HG03039 (cell line): ENCODE results near the gene DIS3L2.

Experiments
- ATAC-seq: cut with Tn5 transposase; IDR thresholded peaks from one replicate; pipeline ENCODE4 v1.9.1; 2021; ENCODE audit warnings: mild to moderate bottlenecking, moderate library complexity; ENCODE audit not compliant: unreplicated experiment

The DIS3L2 gene

DNA sequence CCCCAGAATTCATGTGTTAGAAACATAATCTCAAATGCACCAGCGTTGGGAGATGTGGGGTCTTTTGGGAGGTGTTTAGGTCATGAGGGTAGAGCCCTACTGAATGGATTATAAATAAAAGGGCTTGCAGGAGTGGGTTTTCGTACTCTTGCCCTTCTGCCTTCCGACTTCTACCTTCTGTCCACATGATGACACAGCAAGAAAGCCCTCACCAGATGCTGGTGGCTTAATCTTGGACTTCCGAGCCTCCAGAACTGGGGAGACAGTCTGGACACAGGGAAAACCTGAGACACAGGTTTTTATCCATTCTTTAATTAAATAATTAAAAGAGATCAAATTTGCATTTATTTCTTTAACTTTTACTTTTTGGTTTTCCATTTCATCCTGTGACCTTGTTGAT lies 87.8 kb downstream of the DIS3L2 start:
- ATAC-seq, result no peak

DNA sequence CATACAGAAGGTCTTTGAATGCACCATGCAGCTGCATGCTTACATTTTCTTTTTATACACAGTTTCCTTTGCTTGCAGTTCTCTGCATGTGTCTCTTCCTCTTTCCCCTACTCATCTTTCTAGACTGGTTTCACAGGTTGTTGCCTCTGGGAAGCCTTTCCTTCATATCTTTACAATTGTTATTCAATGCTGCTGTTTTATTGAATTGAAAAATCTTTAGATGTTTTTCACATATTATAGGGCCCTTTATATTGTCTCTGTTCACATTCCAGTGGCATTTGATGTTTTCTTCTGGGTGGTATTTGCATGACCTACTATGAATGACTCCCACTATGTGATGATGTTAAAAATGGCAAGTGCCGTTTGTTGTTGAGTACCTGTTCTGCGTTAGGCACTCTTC lies 91.1 kb downstream of the DIS3L2 start:
- no peak for ATAC-seq

DNA sequence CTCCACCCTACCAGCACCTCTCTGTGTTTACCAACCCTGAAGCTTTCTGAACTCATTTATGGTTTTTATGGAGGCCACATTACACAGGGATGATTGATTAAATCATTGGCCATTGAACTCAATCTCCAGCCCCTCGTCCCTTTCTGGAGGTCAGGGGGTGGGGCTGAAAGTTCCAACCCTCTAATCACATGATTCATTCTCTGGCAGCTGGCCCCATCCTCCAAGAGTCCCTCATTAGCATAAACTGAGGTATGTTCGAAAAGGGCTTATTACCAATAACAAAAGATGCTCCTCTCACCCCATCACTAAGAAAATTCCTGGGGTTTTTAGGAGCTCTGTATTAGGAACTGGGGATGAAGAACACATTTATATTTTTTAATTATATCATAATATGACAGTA lies 92.3 kb downstream of the DIS3L2 start:
- no peak for ATAC-seq

DNA sequence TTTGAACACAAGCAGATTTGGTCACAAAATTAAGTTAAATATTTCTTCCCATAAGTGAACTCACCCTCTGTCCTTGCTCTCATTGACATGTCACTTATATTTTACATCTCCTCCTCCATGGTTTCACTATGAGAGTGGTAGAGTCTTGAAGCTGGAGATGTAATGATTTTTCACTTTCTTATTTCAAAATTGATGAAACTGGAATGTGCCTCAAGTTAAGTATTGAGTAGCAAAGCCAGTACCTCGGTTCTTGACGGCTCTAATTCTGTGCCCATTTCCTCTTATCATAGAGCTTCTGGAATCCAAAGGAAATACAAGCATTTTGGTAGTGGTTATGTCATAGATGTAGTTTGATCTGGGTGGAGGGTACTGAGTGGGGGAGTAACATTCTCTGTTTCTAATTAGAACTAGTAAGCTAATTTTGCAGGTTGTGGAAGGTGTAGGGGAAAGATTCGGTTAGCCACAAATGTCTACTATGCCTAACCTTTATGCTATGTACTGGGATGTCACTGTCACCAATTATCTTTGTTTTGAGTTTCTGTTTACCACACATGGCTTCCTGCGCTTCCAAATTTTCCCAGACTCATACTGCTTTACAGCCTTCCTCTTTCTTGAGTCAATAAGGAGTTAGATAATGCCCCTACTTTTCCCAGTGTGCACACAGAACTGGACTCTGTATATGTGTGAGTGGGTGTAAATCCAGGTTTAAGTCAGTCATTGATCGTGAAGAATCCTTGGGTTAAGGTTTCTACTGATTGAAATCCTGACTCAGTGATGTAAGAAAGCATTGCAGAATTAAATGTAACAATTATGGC lies 96.8 kb downstream of the DIS3L2 start:
- no peak for ATAC-seq

DNA sequence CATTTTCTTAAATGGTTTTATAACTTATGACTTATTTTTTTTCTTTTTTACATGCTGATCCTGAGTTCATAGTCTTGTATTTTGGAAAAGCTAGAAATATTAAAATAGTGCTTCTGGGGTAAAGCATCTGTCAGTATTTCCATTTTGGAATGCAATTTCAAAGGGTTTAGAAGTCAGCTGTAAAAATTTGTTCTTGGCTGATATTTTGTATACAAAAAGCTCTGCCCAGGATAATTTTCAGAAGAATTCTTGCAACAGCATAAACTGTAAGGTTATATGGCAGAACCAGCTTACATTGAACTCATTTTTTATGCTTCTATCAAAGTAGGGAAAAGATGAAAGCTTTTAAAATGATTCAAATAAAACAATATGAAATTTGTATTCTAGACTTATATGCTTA lies 97.4 kb downstream of the DIS3L2 start:
- no peak for ATAC-seq

DNA sequence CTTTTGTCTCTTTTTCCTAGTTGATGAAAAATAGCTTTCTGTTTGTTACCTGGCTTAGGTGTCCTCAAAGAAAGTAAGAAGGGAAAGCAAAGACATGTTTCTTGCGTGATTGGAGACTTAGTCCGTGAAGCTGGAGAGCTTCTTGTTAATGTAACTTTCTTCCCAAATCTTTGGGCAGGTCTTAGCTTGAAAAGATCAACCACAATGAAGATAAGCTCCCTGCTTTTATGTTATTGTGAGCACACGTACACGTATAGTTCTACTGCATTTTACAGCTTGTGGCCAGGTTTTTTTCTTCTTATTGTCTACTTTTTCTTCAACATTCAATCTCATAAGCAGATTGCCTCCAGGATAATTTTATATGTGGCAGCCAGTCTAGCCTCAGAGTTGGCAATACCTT lies 99.8 kb downstream of the DIS3L2 start:
- ATAC-seq, result no peak

DNA sequence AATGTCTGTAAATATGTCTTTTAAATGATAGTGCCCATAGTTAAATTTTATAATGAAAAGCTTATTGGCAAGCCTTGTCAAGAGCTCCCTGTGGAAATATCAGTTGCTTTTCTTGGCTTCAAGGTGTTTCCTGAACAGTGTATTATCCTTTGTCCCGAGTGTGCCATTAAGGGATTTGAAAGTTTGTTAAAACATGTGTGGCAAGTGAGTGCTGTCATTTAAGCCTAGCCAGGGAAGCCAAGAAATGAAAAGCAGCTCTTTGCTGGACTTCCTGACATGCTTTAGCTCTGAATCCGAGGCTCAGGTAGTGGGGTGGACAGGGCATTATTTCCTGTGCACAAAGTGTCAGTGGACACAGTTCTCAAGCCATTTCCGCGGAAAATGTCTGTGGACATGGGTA lies 111.5 kb downstream of the DIS3L2 start:
- no peak for ATAC-seq

DNA sequence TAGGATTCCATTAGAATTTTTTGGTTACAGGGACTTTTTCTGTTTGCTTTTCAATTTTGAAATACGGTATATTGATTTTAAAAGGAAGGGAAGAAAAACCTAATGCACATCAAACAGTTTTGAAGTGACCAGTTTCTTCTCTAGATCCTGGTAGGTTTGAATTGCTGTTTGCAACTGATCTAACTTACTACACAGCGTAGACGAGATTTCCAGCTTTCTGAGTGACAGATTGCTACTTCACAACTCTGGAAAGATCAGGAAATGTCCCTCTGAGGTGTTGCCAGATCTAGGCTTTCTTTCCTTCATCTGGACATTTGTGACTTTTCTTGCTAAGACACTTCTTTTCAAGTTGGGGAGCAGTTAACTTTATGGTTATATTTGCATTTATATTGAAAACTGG lies 112.2 kb downstream of the DIS3L2 start:
- no peak for ATAC-seq

DNA sequence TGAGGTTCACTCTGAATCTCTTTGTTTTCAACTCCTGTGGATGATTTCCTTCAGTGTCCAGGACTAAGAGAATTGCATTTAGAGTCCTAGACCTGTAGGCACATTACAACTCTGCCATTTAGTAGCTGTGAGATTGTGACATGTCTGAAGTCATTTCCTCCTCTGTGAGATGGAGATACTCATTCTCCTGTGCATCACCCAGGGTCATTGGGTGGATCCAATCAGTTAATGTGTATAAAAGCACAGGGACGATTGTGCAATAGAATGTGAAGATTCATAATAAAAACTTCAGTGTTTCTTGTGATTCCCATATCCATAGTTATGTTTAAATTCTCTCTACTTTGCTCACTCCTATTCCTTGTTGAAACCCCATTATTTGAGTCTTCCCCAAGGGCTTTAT lies 113.6 kb downstream of the DIS3L2 start:
- ATAC-seq, result no peak

DNA sequence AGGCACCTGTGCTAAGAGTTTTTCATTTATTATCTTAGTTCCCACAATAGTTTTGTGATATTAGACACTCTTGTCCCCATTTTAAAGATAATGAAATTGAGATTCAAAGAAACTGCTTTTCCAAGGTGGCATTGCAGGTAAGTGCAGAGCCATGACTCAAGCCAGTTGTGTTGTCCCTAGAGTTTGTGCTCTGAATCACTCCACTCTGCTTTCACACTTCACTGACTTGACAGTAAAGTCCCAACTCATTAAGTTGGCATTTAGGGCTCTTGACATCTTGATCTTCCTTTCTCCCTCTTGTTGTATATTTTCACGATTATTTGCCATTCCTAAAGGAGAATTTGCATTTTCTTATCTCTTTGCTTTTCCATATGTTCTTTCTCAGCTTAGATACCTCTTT lies 114.3 kb downstream of the DIS3L2 start:
- no peak for ATAC-seq

DNA sequence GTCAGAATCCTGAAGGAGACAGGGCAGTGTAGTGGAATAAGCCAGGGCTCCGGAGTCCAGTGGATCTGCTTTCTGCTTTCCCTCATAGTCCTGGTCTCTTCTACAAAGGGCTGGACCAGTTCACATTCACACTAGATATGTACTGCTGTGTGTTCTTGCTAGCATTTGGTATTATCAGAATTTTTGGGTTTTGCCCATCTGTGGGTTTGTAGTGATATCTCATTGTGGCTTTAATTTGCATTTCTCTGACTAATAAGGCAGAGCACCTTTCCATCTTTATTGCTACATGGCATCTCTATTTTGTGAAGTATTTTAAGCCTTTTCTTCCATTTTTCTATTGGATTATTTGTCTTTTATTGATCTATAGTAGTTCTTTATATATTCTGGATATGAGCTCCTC lies 114.8 kb downstream of the DIS3L2 start:
- no peak for ATAC-seq

DNA sequence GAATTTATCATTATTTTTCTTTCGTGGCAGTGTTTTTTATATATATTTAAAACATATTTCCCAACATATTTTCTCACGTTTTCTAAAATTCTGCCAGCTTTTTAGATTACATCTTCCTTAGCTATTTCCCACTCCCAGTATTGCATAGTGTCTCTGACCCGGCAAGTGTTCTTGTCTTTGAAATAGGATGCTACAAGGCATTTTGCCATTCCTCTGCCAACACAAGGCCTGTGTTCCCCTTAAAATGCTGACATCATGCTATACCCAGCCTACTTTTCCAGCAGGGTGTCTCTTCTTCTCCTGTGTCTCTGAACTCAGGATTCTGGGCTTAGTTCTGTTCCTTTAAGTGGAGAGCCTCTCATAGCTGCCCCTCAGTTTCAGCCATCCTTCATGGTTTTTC lies 115.2 kb downstream of the DIS3L2 start:
- no peak for ATAC-seq

DNA sequence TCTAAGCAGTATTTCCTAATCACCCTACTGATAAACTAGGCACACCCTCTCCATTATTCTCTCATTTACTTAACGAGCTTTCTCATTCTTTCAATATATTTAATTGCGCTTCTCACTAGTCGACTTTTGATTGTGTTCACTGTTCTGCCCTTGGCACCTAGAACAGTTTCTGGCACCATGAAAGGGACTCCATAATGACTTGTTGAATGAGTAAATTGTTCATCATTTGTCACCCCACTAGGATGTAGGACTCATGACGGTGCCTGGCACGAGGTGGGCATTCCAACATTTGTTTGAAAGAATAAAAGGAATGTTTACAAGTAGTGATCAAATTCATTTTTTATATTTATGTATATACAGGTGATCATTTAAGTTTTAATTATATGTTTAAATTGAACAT lies 123.7 kb downstream of the DIS3L2 start:
- no peak for ATAC-seq

DNA sequence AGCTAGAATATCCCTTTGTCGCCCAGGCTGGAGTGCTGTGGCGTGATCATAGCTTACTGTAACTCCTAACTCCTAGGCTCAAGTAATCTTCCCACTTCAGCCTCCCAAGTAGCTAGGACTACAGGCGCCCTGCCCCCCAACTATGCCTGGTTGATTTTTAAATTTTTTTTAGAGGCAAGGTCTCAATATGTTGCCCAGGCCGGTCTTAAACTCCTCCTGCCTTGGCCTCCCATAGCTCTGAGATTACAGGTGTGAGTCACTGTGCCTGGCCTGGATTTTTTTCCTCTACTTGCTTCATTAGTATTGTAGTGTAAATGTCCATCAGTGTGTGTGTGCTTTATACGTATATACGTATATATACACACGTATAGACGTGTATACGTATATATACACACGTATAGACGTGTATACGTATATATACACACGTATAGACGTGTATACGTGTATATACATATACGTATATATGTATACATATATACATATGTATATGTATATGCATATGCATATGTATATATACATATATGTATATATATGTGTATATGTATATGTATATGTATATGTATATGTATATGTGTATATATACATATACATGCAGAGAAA lies 124.4 kb downstream of the DIS3L2 start:
- ATAC-seq, result no peak

DNA sequence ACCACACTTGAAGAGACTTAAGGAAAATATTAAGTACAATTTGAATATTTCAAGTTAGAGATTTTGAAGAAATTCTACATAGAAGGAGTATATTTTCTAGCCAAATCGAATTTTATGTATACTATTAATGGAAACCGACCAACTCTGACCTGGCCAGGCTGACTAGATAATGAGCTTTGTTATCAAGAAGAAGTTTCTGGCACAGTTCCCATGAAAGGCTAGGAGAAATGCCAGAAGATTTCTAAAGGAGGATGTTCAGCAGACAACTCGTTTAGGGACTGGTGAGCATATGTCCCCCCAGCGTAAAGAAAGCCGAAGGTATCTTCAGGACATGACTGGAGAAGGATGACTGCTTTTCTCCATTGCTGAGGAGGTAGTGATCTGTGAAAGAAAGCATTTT lies 127.3 kb downstream of the DIS3L2 start:
- ATAC-seq, result no peak

DNA sequence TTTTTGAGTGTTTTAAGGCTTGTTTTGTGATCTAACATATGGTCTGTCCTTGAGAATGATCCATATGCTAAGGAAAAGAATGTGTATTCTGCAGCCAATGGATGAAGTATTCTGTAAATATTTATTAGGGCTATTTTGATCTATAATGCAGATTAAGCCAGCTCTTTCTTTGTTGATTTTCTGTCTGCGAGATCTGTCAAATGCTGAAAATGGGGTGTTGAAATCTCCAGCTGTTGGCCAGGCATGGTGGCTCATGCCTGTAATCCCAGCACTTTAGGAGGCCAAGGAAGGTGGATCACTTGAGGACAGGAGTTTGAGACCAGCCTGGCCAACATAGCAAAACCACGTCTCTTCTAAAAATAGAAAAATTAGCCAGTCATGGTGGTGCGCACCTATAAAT lies 132.7 kb downstream of the DIS3L2 start:
- no peak for ATAC-seq

DNA sequence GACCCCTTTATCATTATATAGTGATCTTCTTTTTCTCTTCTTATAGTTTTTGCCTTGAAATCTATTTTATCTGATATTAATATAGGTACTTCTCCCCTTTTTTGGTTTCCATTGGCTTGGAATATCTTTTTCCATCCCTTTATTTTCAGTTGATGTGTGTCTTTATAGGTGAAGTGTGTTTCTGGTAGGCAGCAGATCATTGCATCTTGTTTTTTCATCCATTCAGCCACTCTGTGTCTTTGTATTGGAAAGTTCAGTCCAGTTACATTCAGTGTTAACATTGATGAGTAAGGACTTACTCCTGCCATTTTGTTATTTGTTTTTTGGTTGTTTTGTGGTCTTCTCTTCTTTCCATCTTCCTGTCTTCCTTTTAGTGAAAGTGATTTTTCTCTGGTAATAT lies 133.4 kb downstream of the DIS3L2 start:
- ATAC-seq, result no peak

DNA sequence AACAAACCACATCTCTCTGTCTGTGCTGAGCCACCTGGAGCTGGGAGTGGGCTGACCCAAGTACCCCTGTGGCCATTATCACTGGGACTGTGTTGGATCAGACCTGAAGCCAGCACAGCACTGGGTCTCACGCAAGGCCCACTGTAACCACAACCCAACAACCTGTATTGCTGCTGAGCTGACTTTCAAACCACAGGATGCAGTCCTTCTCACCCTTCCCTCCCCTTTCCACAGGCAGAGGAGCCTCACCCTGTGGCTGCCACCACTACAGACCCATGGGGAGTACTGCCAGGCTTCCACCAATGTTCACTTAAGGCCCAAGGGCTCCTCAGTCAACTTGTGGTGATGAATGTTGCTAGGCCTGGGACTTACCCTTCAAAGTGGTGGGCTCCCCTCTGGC lies 135.7 kb downstream of the DIS3L2 start:
- ATAC-seq, result no peak

DNA sequence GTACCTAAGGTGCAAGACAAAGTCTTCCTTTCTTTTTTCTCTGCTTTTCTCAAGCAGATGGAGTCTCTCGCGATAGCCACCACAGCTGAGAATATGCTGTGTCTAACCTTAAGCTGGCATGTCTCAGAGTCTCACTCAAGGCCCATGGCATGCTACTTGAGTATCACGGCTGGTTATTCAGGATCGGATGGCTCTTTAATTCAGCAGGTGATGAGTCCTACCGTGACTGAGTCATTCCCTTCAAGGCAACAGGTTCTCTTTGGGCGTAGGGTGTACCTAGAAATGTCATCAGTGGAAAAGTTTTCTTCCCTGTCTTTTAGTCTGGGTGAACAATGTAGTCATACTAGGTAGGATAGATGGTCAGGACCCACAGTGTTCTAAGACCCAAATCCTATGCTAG lies 136.2 kb downstream of the DIS3L2 start:
- ATAC-seq, result no peak

DNA sequence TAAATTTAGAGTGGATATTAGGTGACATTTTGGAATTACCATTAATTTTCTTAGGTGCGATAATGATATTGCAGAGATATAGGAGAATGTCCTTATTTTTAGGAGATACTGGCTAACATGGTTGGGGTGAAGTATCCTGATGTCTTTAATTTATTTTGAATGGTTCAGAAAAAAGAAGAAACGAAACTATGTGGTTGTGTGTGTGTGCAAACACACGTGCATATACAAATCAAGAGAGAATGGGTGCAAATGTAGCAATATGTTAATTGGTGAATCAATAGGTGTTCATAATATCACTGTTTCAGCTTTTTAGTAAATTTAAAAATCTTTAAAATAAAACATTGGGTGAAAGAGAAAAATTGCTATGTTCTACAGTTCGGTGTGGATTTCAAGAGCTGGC lies 140.9 kb downstream of the DIS3L2 start:
- no peak for ATAC-seq

DNA sequence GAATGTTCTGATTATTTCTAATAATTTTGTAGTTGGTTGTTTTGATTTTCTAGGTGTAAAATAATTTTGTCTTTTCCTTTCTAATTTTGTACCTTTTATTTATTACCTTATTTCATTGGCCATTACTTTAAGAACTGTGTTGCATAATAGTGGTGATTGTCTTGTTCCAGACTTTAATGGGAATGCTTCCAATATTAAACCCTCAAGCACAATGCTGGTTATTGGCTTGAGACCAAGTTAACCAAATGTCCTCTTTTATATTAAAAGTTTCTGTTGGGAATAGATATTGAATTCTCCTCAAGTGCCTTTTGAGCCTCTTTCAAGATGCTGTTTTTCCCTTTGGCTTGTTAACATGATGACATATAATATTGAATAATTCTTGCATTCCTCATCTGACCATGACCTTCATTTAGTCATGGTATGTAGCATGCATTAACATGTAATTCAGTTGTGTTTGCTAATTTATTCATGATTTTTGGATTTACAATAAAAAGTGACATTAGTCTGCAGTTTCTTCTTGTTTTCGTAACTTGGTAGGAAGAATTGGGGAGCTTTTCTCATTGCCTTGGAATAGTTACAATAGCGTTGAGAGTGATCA lies 141.7 kb downstream of the DIS3L2 start:
- no peak for ATAC-seq

DNA sequence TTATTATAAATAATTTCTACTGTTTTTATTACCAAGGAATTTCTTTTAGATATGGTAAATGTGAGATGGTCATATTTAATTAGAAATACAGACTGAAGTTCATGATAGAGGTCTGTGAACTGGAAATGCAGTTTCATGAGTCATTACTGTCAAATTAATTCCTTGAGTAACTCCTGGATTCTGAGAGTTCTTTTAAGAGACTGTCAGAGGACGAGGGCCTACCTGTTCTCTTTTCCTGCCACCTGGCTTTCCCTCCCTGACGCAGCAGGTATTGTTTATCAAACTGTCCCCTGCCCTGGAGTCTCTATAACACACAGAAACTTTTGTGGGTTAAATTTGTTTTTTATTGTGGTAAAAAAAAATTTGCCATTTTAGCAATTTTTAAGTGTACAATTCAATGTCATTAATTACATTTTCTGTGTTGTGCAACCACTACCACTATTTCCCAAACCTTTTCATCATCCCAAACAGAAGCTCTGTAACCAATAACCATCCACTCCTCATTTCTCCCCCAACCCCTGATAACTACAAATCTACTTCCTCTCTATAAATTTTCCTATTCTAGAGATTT lies 142.6 kb downstream of the DIS3L2 start:
- ATAC-seq, result no peak
